Type B pancreatic cell (in vitro differentiated cells): ENCODE results near the gene CFB. TPM values are rescaled to one million over a fixed set of nuclear protein-coding genes. Genes with fewer than 3 reads are reported as not detected.
A peak's percentile ranks its signal among the peaks of the same experiment; 100 is the strongest.

Source experiments
- DNase-seq: peaks from one replicate; pipeline ENCODE4 v3.0.0; 2021; ENCODE audit warnings: mixed read lengths; ENCODE audit not compliant: unreplicated experiment; ENCODE audit errors: extremely low spot score
- H3K27ac Mint-ChIP-seq: 2 replicates; pipeline ENCODE4 v1.8.0; 2021; ENCODE audit warnings: mild to moderate bottlenecking, mixed read lengths
- H3K27me3 Mint-ChIP-seq: 2 replicates; pipeline ENCODE4 v1.8.0; 2021; ENCODE audit warnings: mixed read lengths
- H3K36me3 Mint-ChIP-seq: 2 replicates; pipeline ENCODE4 v1.8.0; 2021; ENCODE audit warnings: mixed read lengths
- H3K4me1 Mint-ChIP-seq: one replicate; pipeline ENCODE4 v1.8.0; 2021; ENCODE audit warnings: mixed read lengths; ENCODE audit not compliant: unreplicated experiment
- H3K4me3 Mint-ChIP-seq: 2 replicates; pipeline ENCODE4 v1.8.0; 2021; ENCODE audit warnings: mild to moderate bottlenecking, mixed read lengths
- H3K9me3 Mint-ChIP-seq: 2 replicates; pipeline ENCODE4 v1.8.0; 2021; ENCODE audit warnings: mixed read lengths
- total RNA-seq: library from RNA; stranded (reverse); gene quantifications from 2 replicates; pipeline ENCODE4 v1.2.1, GENCODE V29; 2021; ENCODE audit warnings: low replicate concordance
- TF ChIP-seq, protein P1 (sequence below): fragments of 200-600 bp; sonication (generic); conservative IDR thresholded peaks from 2 replicates; pipeline ENCODE4 v1.5.0; 2021; ENCODE audit warnings: antibody characterized with exemption, mild to moderate bottlenecking

Gene CFB
- total RNA-seq, 1 donor from 2014 or later, result 13.6 TPM

DNA sequence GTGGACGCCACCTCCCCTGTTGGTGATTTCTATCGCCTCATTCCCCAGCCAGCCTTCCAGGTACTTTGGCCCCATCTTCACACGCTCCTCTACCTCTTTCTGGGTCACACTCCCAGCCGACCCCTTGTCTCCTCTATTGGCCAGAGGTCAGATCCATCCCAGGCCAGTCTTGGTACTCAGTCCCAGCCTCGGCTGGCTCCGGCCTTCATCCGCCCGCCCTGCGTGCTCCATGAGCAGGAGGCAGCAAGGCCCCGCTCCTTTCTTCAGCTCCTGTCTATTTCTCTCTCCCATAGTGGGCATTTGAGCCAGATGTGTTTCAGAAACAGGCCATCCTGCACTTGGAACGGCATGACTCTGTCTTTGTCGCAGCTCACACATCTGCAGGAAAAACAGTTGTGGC, 15.7 kb downstream of the CFB start:
- Mint-ChIP-seq H3K4me3 (peak overlapping the region; percentile 23), H3K9me3 (no peaks in the 10 kb centered on the region), H3K4me1 (peaks cover 22% of the 10 kb centered on the region), H3K27ac (no peak overlapping the region), H3K27me3 (no peaks in the 10 kb centered on the region), H3K36me3 (peaks cover 7% of the 10 kb centered on the region)
- TF ChIP-seq, protein P1, sequence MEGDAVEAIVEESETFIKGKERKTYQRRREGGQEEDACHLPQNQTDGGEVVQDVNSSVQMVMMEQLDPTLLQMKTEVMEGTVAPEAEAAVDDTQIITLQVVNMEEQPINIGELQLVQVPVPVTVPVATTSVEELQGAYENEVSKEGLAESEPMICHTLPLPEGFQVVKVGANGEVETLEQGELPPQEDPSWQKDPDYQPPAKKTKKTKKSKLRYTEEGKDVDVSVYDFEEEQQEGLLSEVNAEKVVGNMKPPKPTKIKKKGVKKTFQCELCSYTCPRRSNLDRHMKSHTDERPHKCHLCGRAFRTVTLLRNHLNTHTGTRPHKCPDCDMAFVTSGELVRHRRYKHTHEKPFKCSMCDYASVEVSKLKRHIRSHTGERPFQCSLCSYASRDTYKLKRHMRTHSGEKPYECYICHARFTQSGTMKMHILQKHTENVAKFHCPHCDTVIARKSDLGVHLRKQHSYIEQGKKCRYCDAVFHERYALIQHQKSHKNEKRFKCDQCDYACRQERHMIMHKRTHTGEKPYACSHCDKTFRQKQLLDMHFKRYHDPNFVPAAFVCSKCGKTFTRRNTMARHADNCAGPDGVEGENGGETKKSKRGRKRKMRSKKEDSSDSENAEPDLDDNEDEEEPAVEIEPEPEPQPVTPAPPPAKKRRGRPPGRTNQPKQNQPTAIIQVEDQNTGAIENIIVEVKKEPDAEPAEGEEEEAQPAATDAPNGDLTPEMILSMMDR, result no peak
- no peak for DNase-seq

DNA sequence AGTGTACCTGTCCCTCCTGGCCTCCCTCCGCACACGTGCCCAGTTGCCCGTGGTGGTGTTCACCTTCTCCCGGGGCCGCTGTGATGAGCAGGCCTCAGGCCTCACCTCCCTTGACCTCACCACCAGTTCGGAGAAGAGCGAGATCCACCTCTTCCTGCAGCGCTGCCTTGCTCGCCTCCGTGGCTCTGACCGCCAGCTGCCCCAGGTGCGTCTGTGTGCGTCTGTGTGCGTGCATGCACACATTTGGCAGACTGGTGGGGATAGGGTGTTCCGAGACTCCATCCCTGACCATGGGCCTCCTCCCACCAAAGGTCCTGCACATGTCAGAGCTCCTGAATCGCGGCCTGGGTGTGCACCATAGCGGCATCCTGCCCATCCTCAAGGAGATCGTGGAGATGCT, 18.0 kb downstream of the CFB start:
- Mint-ChIP-seq H3K27me3 (no peaks in the 10 kb centered on the region), H3K27ac (no peak overlapping the region), H3K4me3 (no peak overlapping the region), H3K9me3 (no peaks in the 10 kb centered on the region), H3K36me3 (no peaks in the 10 kb centered on the region), H3K4me1 (peaks cover 11% of the 10 kb centered on the region)
- DNase-seq, result no peak
- TF ChIP-seq, protein P1, result no peak

DNA sequence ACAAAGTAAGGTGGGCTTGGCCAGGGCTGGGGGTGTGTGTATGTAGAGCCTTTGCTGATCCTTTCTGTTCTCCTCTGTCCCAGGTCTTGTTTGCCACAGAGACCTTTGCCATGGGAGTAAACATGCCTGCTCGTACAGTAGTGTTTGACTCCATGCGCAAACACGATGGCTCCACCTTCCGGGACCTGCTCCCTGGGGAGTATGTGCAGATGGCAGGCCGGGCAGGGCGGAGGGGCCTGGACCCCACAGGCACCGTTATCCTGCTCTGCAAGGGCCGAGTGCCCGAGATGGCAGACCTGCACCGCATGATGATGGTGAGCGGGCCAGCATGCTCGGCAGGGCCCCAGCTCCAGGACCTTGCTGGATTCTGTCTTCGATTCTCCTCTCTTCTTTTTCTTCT, 19.8 kb downstream of the CFB start:
- no peak overlapping the region for H3K4me3 Mint-ChIP-seq
- peaks cover 6% of the 10 kb centered on the region for H3K36me3 Mint-ChIP-seq
- H3K27ac Mint-ChIP-seq, result no peak overlapping the region

DNA sequence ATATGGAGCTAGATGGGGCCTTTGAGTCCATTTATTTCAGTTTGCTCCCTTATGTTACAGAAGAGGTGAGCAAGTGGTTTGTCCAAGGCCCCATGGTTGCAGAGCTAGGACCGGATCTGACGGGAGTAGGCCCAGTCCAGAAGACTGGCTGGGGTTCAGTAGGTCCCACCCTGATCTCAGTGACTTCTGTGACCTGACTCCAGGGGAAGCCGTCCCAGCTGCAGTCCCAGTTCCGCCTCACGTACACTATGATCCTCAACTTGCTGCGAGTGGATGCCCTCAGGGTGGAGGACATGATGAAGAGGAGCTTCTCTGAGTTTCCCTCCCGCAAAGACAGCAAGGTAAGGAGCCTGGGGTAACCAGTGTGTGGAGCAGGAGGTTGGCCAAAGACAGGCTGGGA, 20.6 kb downstream of the CFB start:
- Mint-ChIP-seq H3K27me3 (no peaks in the 10 kb centered on the region), H3K9me3 (no peaks in the 10 kb centered on the region), H3K4me1 (peaks cover 7% of the 10 kb centered on the region), H3K27ac (no peak overlapping the region), H3K4me3 (no peak overlapping the region), H3K36me3 (peaks cover 6% of the 10 kb centered on the region)
- TF ChIP-seq, protein P1, result no peak
- DNase-seq, result no peak

More for the DNA sequence above, 19.8 kb downstream of the CFB start:
- Mint-ChIP-seq H3K9me3 (no peaks in the 10 kb centered on the region), H3K4me1 (peaks cover 7% of the 10 kb centered on the region), H3K27me3 (no peaks in the 10 kb centered on the region)
- TF ChIP-seq, protein P1, result no peak
- no peak for DNase-seq

DNA sequence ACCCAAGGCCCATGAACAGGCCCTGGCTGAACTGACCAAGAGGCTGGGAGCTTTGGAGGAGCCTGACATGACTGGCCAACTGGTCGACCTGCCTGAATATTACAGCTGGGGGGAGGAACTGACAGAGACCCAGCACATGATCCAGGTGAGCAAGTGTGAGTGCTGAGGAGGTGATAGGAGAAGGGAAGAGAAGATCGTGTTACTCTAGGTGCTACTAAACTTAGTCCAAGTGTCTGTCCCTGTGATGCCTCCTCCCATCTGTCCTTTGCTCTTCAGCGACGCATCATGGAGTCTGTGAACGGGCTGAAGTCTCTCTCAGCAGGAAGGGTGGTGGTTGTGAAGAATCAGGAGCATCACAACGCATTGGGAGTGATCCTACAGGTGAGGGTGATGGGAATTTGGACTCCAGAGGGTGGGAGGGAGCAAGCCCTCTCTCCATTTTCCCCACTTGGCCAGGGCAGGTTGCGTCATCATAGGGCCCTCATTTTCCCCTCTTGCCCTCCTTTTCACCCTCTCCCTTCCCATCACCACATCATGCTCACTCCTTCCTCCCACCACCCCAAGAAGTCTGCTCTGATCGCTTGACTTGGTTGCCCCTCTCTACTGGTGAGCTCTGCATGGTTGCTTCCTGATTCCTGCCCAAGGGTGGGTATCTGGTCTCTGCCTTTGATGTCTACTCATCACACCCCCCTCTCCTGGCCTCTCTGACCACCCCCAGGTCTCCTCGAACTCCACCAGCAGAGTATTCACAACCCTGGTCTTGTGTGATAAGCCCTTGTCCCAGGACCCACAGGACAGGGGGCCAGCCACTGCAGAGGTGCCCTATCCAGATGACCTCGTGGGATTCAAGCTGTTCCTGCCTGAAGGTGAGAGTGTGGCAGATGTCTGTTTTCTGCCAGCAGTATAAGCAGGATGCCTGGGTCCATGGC, 21.4 kb downstream of the CFB start:
- Mint-ChIP-seq H3K27ac (peak overlapping the region; percentile 59), H3K4me3 (peak overlapping the region; percentile 28), H3K27me3 (no peaks in the 10 kb centered on the region), H3K36me3 (peaks cover 6% of the 10 kb centered on the region), H3K4me1 (peaks cover 7% of the 10 kb centered on the region), H3K9me3 (no peaks in the 10 kb centered on the region)
- TF ChIP-seq, protein P1, result no peak
- no peak for DNase-seq
